ELF-1 (cell line): ENCODE results near the gene CDK1.
"Not testable (repeated sequence)": the region's sequence is repeated elsewhere in the genome, so short reads cannot be mapped to it uniquely, and the experiment has no call there.

Experiments used
- DNase-seq: peaks from one replicate; pipeline ENCODE4 v3.0.0-alpha.2; 2016; ENCODE audit warnings: low read depth, low spot score

Gene CDK1

GRCh38 chr10:60816628-60817397, 38.5 kb downstream of the CDK1 start:
- DNase-seq: no peak

- no peak for DNase-seq
Observed at GRCh38 chr10:60817398-60817805, 39.1 kb downstream of the CDK1 start.

GRCh38 chr10:60818134-60818770, 40.0 kb downstream of the CDK1 start:
- no peak for DNase-seq

DNA sequence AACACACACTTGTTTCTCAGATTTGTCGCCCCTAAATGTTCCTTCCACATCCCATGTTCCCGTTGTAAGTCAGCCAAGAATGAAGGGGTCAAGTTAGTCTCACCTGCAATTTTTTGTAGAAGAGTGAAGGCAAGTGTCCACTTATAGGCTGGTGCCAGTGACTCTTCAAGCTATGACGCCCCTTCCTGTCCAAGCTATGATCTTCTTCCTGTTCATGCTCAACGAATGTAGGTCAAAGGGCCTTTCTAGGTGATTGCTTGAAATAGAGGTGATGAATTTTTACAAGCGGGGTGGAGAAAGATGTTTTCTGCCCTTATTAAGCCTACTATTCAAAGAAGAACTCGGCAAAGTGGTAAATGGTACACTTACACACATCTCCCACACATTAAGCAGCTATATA, 41.0 kb downstream of the CDK1 start:
- DNase-seq: no peak

DNA sequence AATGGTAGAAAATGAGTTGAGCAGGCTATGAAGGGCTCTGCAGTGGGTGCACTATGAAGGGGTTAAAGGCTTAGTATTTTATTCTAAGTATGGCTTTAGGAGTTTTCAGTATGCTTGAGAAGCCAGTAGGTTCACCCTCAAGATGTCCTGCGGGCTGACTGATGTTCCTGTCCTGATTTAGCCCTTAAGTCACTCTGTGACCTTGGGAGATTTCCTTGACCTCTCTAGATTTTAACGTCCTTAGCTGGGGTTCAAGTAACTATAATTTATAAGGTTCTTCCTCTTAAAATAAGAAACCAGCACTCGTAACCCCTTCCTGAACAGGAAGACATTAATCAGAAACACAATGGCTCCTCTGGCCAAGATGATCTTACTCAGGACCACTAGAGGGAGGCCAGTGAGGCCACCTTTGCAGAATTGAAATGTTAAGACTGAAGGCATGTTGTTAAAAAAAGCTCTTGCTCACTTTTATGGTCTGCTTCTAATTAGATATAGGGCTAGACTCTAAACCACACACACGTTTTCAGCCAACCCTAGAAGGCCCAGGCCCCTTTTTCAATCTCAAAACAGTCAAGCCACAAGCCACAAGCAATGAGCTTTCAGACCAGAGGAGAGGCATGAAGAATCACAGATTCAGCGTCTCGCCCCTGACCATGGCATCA, 41.9 kb downstream of the CDK1 start:
- no peak for DNase-seq

GRCh38 chr10:60821656-60822055, 43.4 kb downstream of the CDK1 start:
- no peak for DNase-seq

- no peak for DNase-seq
Observed at GRCh38 chr10:60822809-60823208, 44.5 kb downstream of the CDK1 start.

- DNase-seq: no peak
Observed at GRCh38 chr10:60823324-60823723, 45.0 kb downstream of the CDK1 start.

GRCh38 chr10:60825520-60825919, 47.2 kb downstream of the CDK1 start:
- DNase-seq: no peak

DNA sequence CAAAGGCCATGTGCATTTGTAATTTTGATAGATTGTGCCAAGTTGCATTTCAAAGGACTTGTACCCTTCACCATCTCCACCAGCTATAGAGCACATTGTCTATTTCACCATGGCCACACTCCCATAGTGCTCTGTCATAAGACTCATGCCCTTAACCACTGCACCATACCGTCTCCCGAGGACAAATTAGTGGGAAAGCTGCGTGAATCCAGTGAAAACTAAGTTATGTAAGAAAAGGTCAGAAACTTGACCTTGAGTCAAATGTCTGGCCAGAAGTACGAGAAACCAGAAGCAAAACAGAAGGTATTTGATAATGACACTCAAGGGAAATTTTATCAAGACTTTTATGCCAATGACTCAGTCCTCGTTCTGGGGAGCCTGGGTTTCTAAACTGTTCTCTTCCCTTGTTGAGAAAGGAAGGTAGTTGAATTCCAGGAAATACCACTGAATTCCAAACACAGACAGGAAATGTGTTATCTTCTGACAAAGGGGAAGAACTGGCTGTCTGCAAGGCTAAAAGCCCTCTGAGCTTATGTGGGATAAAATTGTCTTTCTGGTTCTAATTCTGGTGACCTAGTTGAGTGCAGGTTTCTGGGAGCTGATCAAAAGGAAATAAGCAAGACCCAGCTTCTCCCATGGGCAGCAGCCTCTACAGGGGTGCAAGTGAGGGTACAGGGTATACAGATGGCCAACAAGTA, 49.7 kb downstream of the CDK1 start:
- DNase-seq: no peak

GRCh38 chr10:60828489-60828852, 50.2 kb downstream of the CDK1 start:
- no peak for DNase-seq

DNA sequence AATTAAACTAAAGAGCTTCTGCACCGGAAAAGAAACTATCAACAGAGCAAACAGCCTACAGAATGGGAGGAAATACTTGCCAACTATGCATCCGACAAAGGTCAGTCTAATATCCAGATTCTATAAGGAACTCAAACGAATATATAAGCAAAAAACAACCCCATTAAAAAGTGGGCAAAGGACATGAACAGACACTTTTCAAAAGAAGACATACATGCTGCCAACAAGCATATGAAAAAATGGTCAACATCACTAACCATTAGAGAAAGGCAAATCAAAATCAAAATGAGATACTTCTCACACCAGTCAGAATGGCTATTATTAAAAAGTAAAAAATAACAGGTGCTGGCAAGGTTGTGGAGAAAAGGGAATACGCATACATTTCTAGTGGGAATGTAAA, 53.9 kb downstream of the CDK1 start:
- DNase-seq: not testable (repeated sequence)

DNA sequence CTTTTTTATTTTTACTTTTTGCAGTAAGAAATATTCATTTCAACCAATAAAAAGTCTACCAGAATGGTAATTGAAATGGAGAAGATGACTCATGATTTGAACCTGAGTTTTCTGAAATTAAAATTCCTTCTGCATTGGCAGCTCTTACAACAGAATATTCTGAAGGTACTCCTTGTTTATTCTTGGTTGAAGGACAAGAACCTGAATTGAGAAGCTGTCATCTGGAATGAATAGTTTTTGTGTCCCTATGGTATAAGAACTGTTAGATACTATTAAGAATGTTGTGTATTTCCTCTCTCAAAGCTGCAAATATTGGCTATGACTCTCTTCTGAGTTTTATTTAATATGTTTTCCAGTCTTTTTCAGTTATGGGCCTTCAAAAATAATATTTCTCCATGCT, 56.1 kb downstream of the CDK1 start:
- DNase-seq: no peak

DNA sequence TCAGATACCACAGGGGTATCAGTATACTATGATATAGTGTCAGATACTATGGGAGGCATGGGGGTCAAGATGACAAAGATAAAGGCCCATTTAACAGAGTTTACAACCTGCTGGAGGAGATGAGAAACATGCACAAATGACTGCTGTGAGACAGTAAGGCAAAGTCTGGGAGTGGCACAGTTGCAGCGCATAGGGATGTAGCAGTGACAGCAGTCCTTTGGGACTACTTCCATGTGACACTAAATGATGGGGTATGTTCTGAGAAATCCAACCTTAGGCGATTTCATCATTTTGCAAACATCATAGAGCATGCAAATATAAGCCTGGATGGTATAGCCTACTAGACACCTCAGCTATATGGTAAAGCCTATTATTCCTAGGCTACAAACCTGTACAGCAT, 56.8 kb downstream of the CDK1 start:
- no peak for DNase-seq

GRCh38 chr10:60841227-60841626, 62.9 kb downstream of the CDK1 start:
- DNase-seq: not testable (repeated sequence)

- DNase-seq: no peak
Observed at GRCh38 chr10:60842694-60843093, 64.4 kb downstream of the CDK1 start.
